RWPE2 (cell line): ENCODE measurements around the gene TMPRSS6.

Experiments
- ATAC-seq: fragments of 200-7000 bp; cut with Tn5 transposase; 3 replicates; pipeline ENCODE4 v1.9.1; 2021; ENCODE audit warnings: low read depth
- DNase-seq: peaks from one replicate; pipeline ENCODE4 v3.0.0-alpha.2; 2020; ENCODE audit warnings: low spot score
- H3K27ac ChIP-seq: fragments of 450-650 bp; 2 replicates; pipeline ENCODE4 v1.5.1; 2017; ENCODE audit warnings: mild to moderate bottlenecking; ENCODE audit not compliant: poor library complexity, severe bottlenecking
- H3K27me3 ChIP-seq: fragments of 250-450 bp; sonication (Bioruptor Pico); 2 replicates; pipeline ENCODE4 v1.5.1; 2021; ENCODE audit warnings: mild to moderate bottlenecking, moderate library complexity; ENCODE audit not compliant: insufficient read depth, poor library complexity, severe bottlenecking
- H3K36me3 ChIP-seq: fragments of 250-450 bp; sonication (Bioruptor Pico); 2 replicates; pipeline ENCODE4 v1.5.1; 2020; ENCODE audit warnings: low read depth, mild to moderate bottlenecking, moderate library complexity
- H3K4me1 ChIP-seq: fragments of 250-450 bp; sonication (Bioruptor Pico); 2 replicates; pipeline ENCODE4 v1.5.1; 2021; ENCODE audit warnings: mild to moderate bottlenecking, moderate library complexity; ENCODE audit not compliant: insufficient read depth, poor library complexity, severe bottlenecking
- H3K4me3 ChIP-seq: fragments of 250-450 bp; sonication (Bioruptor Pico); 2 replicates; pipeline ENCODE4 v1.5.1; 2021; ENCODE audit warnings: mild to moderate bottlenecking, moderate library complexity; ENCODE audit not compliant: severe bottlenecking
- H3K9me3 ChIP-seq: fragments of 250-450 bp; sonication (Bioruptor Pico); 2 replicates; pipeline ENCODE4 v1.5.1; 2021; ENCODE audit warnings: mild to moderate bottlenecking, moderate library complexity; ENCODE audit not compliant: severe bottlenecking
- CTCF ChIP-seq: fragments of 450-650 bp; IDR thresholded peaks from one replicate; pipeline ENCODE4 v1.5.1; 2017; ENCODE audit warnings: mild to moderate bottlenecking, moderate library complexity; ENCODE audit not compliant: poor library complexity, severe bottlenecking

TMPRSS6 gene

DNA sequence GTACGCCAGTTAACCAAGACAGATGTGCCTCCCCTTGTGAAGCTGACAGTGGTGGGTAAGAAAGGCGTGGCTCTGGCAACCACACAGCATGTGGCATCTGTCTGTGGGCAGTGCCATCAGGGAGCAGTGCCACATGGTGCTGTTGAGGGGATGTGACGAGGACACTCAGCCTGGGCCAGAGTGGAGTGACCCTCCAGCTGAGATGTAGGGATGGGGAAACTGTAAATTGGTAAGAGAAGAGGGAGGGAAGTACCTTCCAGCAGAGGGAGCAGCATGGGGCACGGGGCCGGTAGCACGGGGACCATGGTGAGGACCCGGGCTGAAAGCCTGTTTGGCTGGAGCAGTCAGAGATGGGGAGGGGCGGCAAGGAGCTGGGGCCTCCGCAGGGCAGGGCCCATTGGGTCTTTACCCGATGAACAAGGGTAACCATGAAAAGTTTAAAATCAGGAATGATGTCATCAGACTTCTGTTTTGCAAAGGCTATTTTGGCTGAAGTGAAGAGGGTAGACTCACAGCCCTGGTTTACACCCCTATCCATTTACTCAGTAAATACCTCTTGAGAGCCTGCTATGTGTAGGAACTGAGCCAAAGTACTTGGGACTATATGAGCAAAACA, 10.4 kb downstream of the TMPRSS6 start:
- ATAC-seq, result no peak
- no peaks in the 10 kb centered on the region for H3K36me3 ChIP-seq
- no peak for DNase-seq
- H3K4me1 ChIP-seq, result no peaks in the 10 kb centered on the region
- no peak overlapping the region for H3K27ac ChIP-seq
- no peak overlapping the region for H3K4me3 ChIP-seq
- peaks cover 5% of the 10 kb centered on the region for H3K27me3 ChIP-seq
- peak; percentile 3 for TF ChIP-seq CTCF
- H3K9me3 ChIP-seq, result no peaks in the 10 kb centered on the region

- H3K27ac ChIP-seq, result no peak overlapping the region
- no peak for DNase-seq
- no peaks in the 10 kb centered on the region for H3K4me1 ChIP-seq
- TF ChIP-seq CTCF, result no peak
- ATAC-seq, result no peak
- H3K36me3 ChIP-seq, result no peaks in the 10 kb centered on the region
- no peaks in the 10 kb centered on the region for H3K9me3 ChIP-seq
- no peak overlapping the region for H3K4me3 ChIP-seq
- peaks cover 5% of the 10 kb centered on the region for H3K27me3 ChIP-seq
Observed at GRCh38 chr22:37097346-37097745, 12.2 kb downstream of the TMPRSS6 start.

- DNase-seq (no peak), ATAC-seq (no peak)
- no peak for TF ChIP-seq CTCF
- H3K36me3 ChIP-seq, result no peaks in the 10 kb centered on the region
- H3K27ac ChIP-seq, result no peak overlapping the region
- H3K4me1 ChIP-seq, result no peaks in the 10 kb centered on the region
- H3K9me3 ChIP-seq, result no peaks in the 10 kb centered on the region
- H3K4me3 ChIP-seq, result no peak overlapping the region
- peaks cover 5% of the 10 kb centered on the region for H3K27me3 ChIP-seq
Observed at GRCh38 chr22:37095113-37095512, 14.4 kb downstream of the TMPRSS6 start.

- peaks cover 5% of the 10 kb centered on the region for H3K27me3 ChIP-seq
- H3K27ac ChIP-seq, result no peak overlapping the region
- TF ChIP-seq CTCF, result no peak
- no peak for DNase-seq
- no peaks in the 10 kb centered on the region for H3K9me3 ChIP-seq
- no peak for ATAC-seq
- H3K4me1 ChIP-seq, result no peaks in the 10 kb centered on the region
- no peaks in the 10 kb centered on the region for H3K36me3 ChIP-seq
- H3K4me3 ChIP-seq, result no peak overlapping the region
Observed at GRCh38 chr22:37094239-37094638, 15.3 kb downstream of the TMPRSS6 start.

DNA sequence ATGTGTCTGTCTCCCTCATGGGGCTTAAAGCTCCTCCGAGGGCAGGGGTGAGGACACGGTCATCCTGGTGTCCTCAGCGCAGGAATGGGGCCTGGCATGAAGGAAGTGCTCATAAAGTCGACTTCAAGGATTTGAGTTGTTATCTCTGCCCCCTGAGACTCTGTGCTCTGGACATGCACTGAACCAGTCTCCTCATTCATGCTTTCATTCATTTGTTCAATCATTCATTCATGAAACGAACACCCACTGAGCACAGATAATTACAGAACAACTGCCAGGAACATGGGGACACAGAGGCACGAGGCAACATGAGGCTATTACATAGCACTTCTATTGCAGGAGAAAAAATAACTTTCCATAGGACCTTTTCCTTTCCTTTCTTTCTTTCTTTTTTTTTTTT, 16.5 kb downstream of the TMPRSS6 start:
- H3K27ac ChIP-seq, result no peak overlapping the region
- H3K4me1 ChIP-seq, result no peaks in the 10 kb centered on the region
- no peak overlapping the region for H3K4me3 ChIP-seq
- DNase-seq (no peak), ATAC-seq (no peak)
- no peak for TF ChIP-seq CTCF
- H3K27me3 ChIP-seq, result peaks cover 5% of the 10 kb centered on the region
- no peaks in the 10 kb centered on the region for H3K9me3 ChIP-seq
- H3K36me3 ChIP-seq, result no peaks in the 10 kb centered on the region
